T-helper 1 cell treated with Interleukin-12 subunit alpha and Interleukin-12 subunit beta and Interleukin-4 antibody, amounts not matched to agents 30 ng/mL and 1 ng/mL, for 36 hours (primary cell): ENCODE measurements around the gene ZNF790. TPM values are rescaled to one million over a fixed set of nuclear protein-coding genes. Genes with fewer than 3 reads are reported as not detected.

Experiments
- intact Hi-C: fragments of 100-400 bp; cut with micrococcal nuclease; formaldehyde crosslinking; loops from one replicate; pipeline ENCODE4 v1.15.1; 2024
- total RNA-seq: library from RNA; stranded (reverse); gene quantifications from 2 replicates; pipeline ENCODE4 v1.2.3, GENCODE V29; 2022

Gene ZNF790
- total RNA-seq, 1 donor from 2014 or later, result 5.7 TPM

DNA sequence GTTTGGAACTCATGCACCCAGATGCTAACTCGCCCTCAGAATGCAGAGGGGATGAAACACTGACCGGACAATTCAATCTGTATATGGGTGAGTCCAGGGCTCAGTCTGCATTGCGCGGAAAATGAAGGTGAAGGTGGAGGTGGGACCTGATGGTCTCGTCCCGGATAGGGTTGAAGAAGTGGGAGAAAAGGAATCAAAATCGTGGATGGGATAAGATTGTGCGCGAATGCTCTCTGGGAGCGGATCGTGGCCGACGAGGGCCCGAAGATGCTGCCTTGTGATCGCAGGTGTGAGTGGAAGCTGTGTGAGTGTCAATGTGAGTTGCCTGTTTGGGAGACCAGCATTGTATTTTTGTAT lies 65.0 kb downstream of the ZNF790 start:
- intact Hi-C loops, result loop anchor here (1.0 to 10.0 kb wide), 9 partner anchors 199 to 1028 kb away; partner anchors contain the start of genes IGFLR1, LIN37, PSENEN and U2AF1L4

DNA sequence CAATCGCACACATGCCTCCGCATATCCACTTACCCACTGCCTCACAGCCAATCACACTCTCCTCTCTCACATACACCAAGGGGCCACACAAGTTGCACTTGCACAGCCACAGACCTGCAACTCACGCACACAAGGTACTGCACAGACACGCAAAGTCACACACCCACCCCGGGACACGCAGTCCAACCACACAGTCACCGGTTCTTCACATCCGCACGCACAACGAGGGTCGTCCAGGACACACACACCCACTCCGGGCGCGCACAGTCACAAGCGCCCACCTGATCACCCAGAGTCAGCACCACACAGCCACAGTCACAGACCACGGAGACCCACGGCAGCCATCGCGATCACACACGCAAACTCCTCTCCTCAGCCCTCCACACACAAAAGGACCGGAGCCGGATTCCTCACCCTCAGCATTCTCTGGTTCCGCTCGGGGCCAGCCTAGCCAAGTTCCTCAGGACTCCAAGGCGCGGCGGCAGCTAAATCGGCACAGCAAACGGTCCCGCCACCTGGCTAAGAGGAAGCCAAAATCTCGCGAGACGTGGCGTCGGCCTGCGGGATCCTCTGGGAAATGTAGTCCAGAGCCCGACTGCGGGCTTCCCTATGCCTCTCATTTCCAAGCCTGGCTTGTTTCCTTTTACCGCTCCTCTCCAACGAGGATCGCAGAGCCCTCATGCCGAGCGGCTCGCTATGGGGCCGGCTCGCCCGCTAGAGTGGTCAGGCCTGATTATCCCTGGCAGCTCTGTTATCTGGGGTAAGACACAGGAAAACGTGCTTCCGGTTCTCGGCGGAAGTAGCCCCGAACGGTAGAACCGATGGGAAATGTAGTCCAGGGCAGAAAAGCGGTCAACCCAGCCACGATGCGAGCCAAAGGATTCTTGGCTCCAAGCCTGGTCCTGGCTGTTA lies 65.6 kb downstream of the ZNF790 start, which contains the start of gene ZNF850:
Gene ZNF850, minus strand, starts transcription at position 497 of the 912 bp plus-strand sequence. CDS start 10,201 bp downstream, outside the sequence.
- intact Hi-C loops, result loop anchor here (1.0 to 10.0 kb wide), 20 partner anchors 25 to 1028 kb away; partner anchors contain the start of genes IGFLR1, LIN37, PSENEN and U2AF1L4

DNA sequence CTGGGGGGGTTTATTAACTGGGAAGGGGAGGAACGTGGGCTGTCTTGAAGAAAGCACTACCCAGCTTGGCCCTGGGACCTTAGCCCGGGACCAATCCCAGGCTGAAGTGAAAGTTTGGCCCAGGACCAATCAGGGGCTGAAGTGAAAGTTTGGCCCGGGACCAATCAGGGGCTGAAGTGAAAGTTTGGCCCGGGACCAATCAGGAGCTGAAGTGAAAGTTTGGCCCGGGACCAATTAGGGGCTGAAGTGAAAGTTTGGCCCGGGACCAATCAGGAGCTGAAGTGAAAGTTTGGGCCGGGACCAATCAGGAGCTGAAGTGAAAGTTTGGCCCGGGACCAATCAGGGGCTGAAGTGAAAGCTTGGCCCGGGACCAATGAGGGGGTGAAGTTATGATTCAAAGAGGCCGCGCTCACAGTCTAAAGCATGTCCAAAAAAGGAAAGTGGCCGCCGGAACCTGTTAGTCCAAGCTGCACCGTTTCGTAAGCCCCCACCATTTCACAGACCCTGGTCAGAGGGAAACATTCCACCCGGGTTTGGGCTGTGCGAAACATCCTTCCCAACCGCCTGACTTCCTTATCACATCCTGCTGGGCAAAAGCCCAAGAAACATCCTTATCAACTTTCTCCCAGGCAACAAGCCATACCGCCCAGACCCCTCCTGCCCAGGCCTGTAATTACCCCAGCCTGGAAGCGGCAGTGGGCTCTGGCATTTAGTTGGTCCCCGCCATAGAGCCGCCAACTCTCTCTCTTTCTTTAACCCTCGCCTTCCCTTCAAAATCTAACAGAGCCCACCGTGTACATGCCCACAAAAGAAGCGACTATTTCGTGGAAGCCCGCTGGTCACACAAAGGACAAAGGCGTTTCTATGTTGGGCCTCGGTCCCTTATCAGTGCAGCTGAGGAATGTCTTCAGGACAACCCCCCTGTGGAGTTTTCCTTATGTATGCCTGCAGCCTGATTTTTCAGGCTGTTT lies 66.6 kb downstream of the ZNF790 start:
- intact Hi-C loops, result loop anchor here (1.0 to 10.0 kb wide), 16 partner anchors 26 to 1027 kb away; partner anchors contain the start of genes IGFLR1, LIN37, PSENEN and U2AF1L4

Other genes starting within 250 kb of the ZNF790 start
- gene ZNF382, start 233.1 kb downstream of the ZNF790 start, total RNA-seq, result 12.6 and 14.3 TPM in 2 replicates
- 5.3 and 8.5 TPM in 2 replicates for gene ZNF461, start 171.6 kb downstream of the ZNF790 start, total RNA-seq
- gene ZNF567, start 150.8 kb downstream of the ZNF790 start, total RNA-seq, result 7.6 and 12.5 TPM in 2 replicates
- gene ZNF850, start 65.6 kb downstream of the ZNF790 start, total RNA-seq, result 3.3 and 3.5 TPM in 2 replicates
- gene ZNF345, start 12.5 kb upstream of the ZNF790 start, total RNA-seq, result 4.8 and 5.7 TPM in 2 replicates
- gene ZNF829, start 77.9 kb upstream of the ZNF790 start, total RNA-seq, result 4.3 and 4.8 TPM in 2 replicates
- gene ZNF568, start 77.9 kb upstream of the ZNF790 start, total RNA-seq, result 5.0 and 6.7 TPM in 2 replicates
- gene ZNF420, start 240.0 kb upstream of the ZNF790 start, total RNA-seq, result 14.0 and 14.9 TPM in 2 replicates